SW480 (cell line): ENCODE results near the gene GRM7.
"Not testable (repeated sequence)": the region's sequence is repeated elsewhere in the genome, so short reads cannot be mapped to it uniquely, and the experiment has no call there.

Experiments
- DNase-seq: peaks from one replicate; pipeline ENCODE4 v3.0.0-alpha.2; 2016; ENCODE audit warnings: low spot score

The GRM7 gene

DNA sequence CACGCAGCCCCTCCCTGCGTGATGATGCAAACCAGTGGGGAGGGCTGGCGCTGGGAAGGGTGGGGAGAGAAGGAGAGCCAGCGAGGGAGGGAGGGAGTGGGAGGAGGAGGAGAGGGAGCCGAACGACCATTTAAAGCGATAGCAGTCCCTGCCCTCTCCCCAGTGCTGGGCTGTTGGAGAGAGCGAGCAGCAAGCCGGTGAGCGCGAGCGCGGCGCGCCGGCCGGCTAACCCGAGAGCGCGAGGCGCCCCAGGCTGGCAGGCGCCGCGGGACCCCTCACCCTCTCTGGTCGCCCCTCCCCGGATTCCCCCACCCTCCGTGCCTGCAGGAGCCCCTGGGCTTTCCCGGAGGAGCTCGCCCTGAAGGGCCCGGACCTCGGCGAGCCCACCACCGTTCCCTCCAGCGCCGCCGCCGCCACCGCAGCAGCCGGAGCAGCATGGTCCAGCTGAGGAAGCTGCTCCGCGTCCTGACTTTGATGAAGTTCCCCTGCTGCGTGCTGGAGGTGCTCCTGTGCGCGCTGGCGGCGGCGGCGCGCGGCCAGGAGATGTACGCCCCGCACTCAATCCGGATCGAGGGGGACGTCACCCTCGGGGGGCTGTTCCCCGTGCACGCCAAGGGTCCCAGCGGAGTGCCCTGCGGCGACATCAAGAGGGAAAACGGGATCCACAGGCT, at the start of gene GRM7:
GRM7 (plus strand) TSS at position 162 of the 671 bp plus-strand sequence.
- DNase-seq: no peak

DNA sequence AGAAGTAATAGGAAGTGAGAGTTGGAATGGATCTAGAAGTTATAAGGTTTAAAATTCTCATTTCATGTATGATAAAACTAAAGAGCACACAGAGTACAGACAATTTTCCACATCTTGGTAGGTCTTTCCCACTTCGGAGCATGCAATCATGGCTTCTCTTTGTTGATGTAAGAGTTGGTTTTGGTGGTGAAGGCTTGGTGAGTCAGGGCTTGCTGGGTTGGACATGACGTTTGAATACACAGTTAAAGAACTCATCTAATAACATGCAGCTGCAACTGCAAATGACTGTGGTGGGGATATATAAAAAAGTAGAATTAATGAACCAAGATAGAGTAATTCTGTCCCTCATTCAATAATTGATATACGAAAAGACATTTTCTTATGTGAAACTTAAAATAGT, 39.5 kb upstream of the GRM7 start:
- DNase-seq: no peak

DNA sequence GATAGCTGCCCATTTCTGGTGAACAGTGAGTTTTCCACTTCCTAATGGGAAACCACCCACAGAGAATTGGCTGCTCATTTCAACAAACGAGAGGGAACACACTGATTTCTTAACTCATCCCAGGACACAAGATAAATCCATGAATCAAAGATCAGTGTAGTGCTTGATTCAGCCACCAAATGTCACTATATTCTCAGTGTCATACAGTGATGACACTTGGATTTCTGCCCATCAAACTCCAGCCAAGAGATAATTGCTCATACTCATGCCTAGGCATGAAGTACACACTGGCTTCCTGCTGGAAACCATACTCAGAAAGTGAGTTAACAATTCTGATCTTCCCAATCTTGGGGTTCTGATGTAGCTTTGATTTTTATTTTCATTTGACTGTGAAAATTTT, 35.4 kb upstream of the GRM7 start:
- no peak for DNase-seq

DNA sequence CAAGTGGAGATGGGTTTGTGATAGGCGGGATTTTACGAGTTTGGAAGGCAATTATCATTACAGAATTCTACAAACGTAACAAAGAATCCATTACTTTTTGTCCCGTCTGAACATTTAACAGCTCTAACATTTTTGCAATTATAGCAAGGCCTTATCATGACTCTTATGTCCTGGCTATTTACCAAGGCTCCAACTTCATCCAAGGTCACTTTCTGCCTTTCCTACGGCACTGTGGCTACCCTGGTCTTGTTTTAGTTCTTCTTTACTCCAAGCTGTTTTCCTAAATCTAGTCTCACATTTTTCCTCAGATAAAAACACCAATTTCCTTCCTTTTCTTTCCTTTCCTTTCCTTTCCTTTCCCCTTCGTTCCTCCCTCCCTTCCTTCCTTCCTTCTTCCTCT, 33.5 kb upstream of the GRM7 start:
- no peak for DNase-seq

DNA sequence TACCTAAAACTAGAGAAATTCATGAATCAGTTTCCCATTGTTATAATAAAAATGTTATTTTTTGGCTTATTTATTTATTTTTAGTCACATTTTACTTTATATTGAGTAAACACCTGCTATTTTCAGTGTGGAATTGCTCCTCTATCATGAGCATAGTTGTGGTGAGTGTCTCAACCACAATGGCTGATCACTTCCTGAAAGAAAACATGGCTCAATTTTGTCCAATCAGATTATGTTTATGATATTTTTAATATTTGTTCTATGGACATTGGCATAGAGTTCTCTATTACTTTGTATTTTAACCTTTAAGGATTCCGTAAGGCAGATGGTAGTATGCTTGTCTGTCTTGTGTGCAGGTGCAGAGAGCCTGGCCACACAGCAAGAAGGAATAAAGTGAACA, 16.2 kb upstream of the GRM7 start:
- DNase-seq: no peak

DNA sequence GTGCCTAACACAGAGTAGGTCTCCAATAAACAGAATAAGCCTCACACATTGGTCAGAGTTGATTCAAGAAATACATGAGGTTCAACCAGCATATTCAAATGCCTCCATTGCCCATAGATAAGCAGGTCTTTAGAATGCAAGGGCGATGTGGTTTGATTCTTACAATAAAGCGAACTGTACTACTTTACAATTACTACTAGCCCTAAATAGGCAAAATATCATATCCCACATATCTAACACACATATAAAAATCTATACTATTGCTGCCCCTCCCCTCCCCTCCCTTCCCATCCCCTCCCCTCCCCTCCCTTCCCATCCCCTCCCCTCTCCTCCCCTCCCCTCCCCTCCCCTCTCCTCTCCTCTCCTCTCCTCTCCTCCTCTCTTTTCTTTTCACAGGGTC, 6.7 kb upstream of the GRM7 start:
- DNase-seq: no peak

DNA sequence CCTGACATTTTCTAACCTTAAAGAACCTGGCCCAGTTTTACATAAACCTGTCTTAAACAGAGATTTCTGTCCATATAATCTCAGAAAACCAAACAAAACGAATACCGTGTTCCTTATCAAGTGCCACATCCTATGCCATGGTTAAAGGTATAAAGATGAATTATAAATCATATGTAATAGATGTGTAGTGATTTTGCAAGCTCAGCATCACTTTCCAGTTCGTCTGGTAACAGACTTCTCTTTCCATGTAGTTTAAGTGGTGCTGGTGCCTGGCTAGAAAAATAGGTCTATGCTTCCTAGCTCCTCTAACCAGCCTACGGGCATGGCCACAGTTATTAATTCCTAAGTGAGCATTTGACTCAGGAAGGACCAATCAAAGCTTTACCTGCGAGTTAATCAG, 3.4 kb upstream of the GRM7 start:
- no peak for DNase-seq

DNA sequence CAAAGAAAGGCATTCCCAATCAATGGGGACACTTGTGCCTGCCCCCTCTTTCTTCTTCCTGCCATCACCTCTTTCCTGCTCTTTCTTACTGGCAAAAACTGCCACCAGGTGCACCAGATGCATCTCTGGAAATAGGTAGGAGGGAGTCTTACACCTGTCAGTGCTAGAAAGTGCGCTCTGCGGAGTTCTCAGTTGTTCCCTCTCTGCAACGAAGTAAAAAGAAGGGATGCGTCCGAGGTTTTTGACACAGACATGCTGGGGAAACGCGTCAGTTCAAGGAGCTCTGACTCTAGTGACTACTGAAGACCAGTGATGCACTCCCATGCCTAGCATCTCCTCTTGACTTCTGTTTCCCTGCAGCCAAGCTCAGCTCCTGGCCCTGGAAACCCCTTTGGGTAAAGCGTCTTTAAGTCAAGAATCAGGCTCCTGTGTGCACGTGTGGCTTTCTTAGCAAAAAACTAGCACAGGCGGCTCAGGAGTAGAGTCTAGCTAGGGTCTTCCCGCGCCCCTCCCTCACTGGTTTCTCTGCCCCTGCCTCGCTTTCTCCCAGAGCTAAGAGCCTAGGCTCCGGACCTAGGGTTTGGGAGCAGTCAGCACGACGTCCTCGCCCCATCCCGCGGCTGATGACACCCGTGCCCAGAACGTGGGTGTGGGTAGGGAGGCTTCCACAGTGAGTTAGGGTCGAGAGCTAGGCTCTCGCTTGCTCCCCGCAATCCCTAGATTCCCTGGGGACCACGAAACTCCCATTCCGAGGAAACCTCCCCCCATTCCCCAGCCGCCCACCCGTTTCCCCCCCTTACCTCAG, 564 bp upstream of the GRM7 start:
- no peak for DNase-seq

DNA sequence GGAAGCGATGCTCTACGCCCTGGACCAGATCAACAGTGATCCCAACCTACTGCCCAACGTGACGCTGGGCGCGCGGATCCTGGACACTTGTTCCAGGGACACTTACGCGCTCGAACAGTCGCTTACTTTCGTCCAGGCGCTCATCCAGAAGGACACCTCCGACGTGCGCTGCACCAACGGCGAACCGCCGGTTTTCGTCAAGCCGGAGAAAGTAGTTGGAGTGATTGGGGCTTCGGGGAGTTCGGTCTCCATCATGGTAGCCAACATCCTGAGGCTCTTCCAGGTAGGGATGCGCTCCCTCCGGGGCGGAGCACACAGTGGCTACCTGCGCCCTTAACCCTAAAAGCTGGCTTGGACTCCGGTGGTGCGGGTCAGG, 698 bp downstream of the GRM7 start:
- no peak for DNase-seq

DNA sequence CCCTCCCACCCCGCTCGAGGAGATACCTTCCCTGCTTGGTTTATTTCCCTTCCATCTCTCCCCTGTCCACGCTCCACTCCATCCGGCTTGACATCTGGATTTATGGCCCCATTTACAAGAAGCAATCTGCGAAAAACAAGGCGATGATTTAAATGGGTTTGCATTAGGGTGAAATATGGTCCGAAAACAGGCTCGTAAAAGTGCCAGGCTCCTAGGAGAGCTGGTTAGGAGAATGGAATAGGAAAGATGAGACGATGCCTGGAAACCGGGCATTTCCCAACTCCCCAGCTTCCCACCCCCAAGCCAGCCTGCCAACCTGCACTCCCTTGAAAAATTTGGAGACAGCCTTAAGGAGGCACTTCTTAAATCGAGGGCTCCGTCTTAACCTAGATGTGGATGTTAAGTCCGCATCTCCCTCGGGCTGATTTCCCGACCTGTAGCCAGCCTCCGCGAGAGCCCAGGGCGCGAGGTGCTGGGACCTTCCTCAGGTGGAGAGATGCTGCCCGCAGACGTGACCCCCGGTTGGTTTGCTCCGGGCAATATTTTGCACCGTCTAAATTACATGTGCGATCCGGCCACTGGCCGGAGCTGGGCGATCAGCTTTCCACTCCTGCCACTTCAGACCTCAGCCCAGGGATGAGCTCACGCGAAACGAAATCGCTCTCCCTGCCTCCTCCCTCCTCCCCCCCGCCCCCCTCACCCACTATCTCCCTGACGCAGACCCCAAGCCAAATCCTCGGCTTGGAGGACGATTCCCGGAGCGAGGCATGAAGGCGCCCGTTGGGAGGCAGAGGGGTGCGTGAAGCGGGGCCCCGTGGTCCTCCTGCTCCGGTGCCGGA, 1.3 kb downstream of the GRM7 start:
- no peak for DNase-seq

DNA sequence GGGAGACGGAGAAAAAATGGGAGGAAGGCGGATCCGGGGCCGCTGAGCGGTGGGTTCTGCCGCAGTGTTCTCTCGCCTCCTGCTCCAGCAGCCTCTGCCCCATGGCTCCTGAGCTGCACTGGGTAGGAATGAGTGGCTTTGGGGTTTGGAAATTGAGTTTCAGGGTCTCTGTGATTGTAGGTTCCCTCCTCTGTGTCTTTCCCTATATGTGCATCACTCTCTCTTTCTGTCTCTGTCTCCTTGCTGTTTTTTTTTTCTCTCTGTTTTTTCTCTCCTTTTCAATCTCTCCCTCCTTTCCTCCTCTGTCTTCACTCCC, 1.9 kb downstream of the GRM7 start:
- no peak for DNase-seq

DNA sequence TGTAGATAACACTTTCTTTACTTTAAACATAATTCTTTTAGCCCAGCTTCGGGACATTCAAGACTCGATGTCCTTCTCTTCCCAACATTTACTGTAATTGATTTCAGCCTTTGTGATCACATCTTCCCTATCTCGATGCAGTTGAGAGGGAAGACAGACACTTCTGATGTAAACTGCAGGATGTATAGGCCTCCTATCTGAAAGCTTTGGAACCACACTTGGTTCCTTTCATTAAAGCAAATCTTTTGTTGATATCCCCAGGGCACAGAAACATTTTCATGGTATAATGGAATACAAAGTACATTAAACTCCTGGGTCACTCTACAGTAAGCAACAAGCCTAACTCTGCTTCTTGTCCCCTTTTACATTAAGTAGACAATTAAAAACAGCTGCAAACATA, 6.4 kb downstream of the GRM7 start:
- no peak for DNase-seq

DNA sequence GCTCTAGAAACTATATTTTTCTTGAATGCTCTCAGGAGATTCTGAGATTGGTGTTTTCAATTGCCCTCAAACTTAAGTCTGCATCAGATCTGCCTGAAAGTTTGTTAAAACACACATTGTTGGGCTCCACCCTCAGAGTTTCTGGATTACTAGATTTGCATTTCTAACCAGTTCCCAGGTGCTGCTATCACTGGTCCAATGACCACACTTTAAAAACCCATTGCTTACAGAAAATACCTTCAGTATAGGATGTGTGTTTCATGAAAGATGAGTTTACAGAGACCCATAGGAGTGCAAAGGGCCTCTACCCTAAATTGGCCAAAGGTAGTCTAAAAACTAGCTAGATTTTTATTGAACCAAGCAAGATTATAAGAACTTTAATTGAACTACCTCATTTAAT, 17.8 kb downstream of the GRM7 start:
- DNase-seq: no peak

DNA sequence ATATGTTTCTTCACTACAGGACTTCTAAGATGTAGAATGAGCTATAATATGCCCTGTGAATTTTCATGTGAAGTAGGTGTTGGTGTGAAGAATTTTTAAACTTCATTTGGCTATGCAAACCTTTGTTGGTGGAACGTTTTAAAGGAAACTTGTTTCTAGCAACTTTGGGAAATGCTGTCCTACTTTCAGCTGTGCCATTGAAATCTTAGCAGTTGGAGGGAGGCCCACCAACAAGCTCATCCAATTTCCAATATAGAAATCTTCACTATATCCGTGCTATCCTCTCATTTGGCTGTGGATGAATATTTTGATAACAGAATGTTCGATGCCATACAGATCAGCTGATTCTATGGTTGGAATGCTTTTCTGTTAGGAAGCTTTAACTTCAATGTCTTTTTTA, 51.3 kb downstream of the GRM7 start:
- no peak for DNase-seq

DNA sequence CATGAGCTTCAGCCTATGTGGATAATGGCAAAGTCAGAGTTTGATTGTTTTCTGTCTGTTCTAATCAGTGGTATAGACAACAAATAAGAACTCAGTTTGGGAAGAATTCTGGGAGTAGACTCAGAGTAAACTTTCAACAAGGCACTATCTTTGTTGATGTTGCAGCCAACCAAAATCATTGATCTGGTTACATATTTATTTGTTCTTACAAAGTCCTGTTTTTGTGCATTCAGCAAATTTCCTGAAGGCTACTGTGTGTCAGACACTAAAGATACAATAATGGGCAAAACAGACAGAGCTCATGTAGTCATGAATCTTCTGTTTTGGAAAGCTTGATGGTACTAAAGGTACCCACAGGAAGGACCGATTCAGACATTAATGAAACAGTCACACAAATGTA, 55.0 kb downstream of the GRM7 start:
- DNase-seq: no peak

DNA sequence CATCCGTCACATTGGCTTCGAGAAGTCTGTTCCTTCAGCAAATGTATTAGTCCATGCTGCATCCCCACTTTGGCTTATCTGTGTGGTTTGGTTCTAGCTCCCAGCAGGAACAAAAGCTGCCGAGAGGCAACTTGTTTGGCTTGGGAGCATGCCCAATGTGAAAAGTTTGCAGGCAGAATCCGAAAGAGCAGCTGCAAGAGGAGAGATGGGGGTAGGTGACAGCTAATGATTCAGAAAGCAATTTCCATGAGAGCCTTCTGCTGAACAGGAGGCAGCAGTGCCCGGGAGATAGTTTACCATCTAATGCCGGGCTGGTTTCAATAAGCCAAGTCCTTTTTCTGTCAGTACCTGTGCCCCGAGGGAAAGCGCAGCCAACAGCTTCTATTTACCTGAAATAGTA, 60.2 kb downstream of the GRM7 start:
- no peak for DNase-seq

DNA sequence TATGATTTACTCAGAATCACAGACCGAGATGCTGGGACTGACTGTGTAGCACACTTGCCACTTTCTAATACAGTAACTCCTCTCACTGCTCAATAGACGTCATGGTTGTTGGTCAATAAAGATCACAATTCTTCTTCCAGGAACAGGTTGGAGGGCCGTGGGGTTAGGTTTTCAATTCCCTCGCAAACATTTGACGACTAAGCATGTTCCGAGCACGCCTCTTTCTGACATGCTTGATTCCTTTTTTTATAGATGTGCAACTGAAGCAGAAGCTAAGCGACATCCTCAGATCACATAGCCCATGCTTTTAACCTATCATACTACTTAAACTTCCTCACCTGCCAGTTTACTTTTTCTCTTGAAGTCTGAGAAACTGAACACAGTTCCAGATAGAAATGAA, 61.0 kb downstream of the GRM7 start:
- DNase-seq: no peak

DNA sequence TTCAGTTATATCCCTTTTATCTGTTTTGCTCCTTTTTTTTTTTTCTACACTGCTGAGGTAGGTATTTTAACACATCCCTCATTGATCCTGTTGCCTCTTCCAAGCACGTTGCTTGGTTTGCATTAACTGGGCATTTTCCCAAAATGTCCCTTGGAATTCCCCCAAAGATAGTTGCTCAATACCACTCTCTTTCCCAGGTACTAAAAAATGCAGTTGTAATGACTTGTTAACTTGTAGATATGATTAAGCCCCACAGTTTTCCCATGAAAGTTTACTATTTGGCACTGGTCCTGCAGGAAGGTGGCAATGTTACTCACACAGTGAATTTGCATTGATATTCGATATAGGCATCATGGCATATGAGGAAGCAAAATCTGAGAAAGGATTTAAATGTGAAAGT, 67.1 kb downstream of the GRM7 start:
- DNase-seq: no peak

DNA sequence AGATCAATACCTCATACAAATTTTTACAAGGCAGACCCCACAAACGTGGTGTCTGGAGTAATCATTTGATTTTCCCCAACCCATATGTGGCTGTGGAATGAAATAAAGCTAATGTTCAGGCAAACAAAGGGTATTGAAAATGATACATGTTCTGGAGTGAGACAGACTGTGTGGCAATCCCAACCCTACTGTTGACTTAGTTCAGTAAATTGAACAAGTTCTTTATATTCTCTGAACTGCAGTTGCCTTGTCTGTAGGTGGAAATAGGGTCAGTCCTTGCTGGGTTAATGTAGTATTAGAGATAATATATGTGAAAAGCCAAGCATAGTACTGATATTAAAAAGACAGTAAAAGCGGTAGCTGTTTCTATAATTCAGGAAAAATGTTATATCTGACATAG, 69.0 kb downstream of the GRM7 start:
- DNase-seq: no peak

DNA sequence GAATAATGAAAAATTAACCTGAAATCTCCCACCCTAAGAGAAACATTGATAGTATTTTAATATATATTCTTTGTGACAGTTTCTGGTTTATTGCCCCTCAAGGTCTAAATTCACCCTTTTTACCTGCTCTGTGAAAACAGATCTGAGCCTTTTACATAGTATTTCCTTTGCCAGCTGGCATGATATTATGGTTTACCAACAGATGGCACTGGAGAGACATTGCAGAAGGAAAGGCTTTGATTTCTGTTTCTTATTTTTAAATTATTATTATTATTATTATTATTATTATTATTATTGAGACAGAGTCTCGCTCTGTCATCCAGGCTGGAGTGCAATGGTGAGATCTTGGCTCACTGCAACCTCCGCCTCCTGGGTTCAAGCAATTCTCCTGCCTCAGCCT, 74.5 kb downstream of the GRM7 start:
- not testable (repeated sequence) for DNase-seq

DNA sequence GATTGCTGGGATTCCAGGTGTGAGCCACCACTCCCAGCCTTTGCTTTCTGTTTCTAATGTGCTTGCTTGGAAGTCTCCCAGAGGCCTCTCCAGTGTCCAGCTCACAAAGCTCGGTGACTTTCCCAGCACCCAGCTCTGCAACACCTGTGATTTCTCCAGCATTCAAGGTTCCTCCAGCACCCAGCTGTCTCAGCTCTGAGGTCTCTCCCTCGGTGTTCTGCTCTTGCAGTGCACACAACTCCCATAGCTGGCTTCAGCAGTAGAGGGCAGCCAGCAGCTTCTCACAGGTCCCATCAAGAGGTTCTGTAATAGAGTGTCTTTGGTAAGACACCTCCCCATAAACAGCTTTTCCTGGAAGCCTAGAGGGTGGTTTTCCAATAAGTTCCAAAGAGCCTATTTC, 75.1 kb downstream of the GRM7 start:
- no peak for DNase-seq

DNA sequence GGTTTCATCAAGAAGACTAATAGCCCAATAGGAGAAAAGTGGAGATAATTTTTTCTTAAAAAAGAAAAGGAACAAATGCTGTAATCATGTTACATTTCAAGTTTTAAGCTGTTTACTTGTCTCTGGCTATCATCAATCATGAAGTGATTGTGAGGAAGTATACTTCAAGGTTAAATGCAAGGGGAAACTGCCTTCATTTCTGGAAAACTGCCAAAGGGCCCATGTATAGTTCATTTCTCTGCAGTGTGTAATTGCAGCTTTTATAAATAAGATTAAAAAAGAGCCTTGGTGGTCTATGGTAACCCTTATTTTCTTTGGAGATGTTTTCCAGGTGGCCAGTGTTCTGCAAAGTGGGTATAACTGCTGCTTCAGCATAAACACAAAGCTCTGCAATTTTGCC, 101.9 kb downstream of the GRM7 start:
- DNase-seq: no peak

DNA sequence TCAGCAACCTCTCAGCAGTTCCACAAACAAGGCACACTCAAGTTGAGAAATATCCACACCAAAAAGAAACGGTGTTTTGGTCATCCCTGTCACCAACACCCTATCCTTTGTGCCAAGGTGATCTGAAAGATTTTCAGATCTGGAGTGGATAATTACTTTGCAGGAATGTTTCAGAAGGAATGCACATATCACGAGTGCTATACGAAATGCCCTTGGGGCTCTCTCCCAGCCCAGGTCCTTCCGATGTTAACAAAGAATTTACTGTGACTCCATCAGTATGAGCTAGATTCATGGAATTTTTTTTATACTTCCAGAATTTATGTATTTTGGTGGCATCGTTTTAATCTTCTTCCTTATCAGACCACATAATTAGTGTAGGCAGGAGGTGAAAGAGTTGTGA, 105.0 kb downstream of the GRM7 start:
- no peak for DNase-seq
